Measurements from ENCODE around the gene NFATC3. TPM values are rescaled to one million over a fixed set of nuclear protein-coding genes. Genes with fewer than 3 reads are reported as not detected.
A peak's percentile ranks its signal among the peaks of the same experiment; 100 is the strongest.

The NFATC3 gene
- total RNA-seq, 2 donors from 2014 or later, result 24.5 to 45.0 TPM

- Histone ChIP-seq H3K9me3 (no peaks in the 10 kb centered on the region), H3K27me3 (no peaks in the 10 kb centered on the region), H3K36me3 (peaks cover 38% of the 10 kb centered on the region), H3K4me3 (no peak overlapping the region), H3K27ac (peak overlapping the region in 1 of 2 donors; percentile 35), H3K4me1 (peaks cover 0 to 65% of the 10 kb centered on the region in 2 donors)
- no peak for DNase-seq (ENCODE audit: low spot score)
- TF ChIP-seq CTCF (IDR thresholded peaks at IDR 0.05), result no peak
Observed at GRCh38 chr16:68273459-68273858, 188.3 kb downstream of the NFATC3 start.

DNA sequence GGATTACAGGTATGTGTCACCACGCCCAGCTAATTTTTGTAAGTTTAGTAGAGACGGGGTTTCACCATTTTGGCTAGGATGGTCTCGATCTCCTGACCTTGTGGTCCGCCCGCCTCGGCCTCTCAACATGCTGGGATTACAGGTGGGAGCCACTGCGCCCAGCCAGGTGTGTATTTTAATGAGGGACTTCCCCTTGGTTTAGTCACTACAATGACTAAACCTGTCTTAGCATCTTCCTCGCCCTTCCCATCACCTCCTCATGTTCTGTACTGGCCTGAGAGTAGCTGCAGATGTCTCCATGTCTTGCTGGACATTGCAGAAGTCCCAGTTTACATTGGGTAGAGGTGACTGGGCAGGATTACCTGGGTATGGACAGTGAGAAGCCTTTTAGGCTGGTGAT lies 188.7 kb downstream of the NFATC3 start:
- Histone ChIP-seq H3K4me1 (peaks cover 0 to 61% of the 10 kb centered on the region in 2 donors), H3K27me3 (no peaks in the 10 kb centered on the region), H3K4me3 (no peak overlapping the region), H3K9me3 (no peaks in the 10 kb centered on the region), H3K27ac (peak overlapping the region in 1 of 2 donors; percentile 61), H3K36me3 (peaks cover 38% of the 10 kb centered on the region)
- no peak for TF ChIP-seq CTCF (IDR thresholded peaks at IDR 0.05)
- DNase-seq (ENCODE audit: low spot score), result no peak

DNA sequence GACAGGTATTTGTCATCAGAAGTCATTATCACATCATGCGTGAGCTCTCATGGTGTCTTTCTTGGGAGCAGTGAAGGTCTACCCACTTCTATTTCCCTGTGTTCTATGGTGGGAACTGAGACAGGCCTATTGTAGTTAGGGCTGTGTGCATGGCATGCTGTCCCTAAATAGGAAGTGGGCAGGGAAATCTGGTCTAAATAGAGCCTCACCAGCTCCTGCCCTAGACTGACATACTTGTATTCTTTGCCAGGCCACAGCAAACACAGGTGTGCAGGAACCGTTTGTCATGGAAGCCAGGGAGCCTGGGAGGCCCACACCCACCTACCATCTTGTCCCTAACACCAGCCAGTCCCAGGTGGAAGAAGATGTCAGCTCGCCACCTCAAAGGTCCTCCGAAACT lies 189.3 kb downstream of the NFATC3 start:
- DNase-seq (ENCODE audit: low spot score), result no peak
- Histone ChIP-seq H3K9me3 (no peaks in the 10 kb centered on the region), H3K4me3 (no peak overlapping the region), H3K4me1 (peaks cover 0 to 55% of the 10 kb centered on the region in 2 donors), H3K36me3 (peaks cover 38% of the 10 kb centered on the region), H3K27me3 (no peaks in the 10 kb centered on the region), H3K27ac (peak overlapping the region in 1 of 2 donors; percentile 61)
- TF ChIP-seq CTCF (IDR thresholded peaks at IDR 0.05), result no peak

GRCh38 chr16:68275611-68276191 lies 190.5 kb downstream of the NFATC3 start:
- Histone ChIP-seq H3K4me3 (no peak overlapping the region), H3K36me3 (peaks cover 39% of the 10 kb centered on the region), H3K9me3 (no peaks in the 10 kb centered on the region), H3K27me3 (no peaks in the 10 kb centered on the region), H3K27ac (peak overlapping the region; percentile 61 to 66), H3K4me1 (peaks cover 0 to 44% of the 10 kb centered on the region in 2 donors)
- no peak for DNase-seq (ENCODE audit: low spot score)
- no peak for TF ChIP-seq CTCF (IDR thresholded peaks at IDR 0.05)

DNA sequence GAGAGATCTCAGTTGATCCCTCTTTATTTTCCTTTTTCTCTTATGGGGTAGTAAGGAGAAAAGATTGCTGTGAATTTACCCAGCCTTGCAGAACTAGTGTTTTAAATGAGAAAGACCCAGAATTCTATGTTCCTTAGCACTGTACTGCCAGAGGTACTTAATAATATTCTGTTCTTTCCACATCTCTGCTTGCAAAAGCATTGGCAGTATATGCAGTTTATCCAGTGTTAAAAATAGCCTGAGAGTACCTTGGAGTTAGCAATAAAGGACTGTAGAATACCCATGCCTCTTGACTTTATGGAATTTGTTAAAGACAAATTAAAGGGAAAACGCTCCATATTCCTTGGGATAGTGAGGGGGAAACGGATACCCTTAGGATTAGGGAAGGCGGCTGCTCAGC lies 191.1 kb downstream of the NFATC3 start:
- Histone ChIP-seq H3K36me3 (peaks cover 38% of the 10 kb centered on the region), H3K9me3 (no peaks in the 10 kb centered on the region), H3K27ac (peak overlapping the region; percentile 61 to 66), H3K27me3 (no peaks in the 10 kb centered on the region), H3K4me3 (no peak overlapping the region), H3K4me1 (peaks cover 0 to 42% of the 10 kb centered on the region in 2 donors)
- TF ChIP-seq CTCF (IDR thresholded peaks at IDR 0.05), result no peak
- DNase-seq (ENCODE audit: low spot score), result no peak

Small RNA genes within 50 kb of the gene (microRNA-seq; reads per million reads assigned to microRNA genes)
- 0 reads per million in 2 donors for gene MIR6773 (ENCODE audit: borderline number of aligned reads in 2 of 2, borderline replicate concordance in 1 of 2)

Other genes starting within 250 kb of the NFATC3 start
- 10 to 100 TPM; 42.5 to 59.4 TPM for gene THAP11, start 243.1 kb upstream of the NFATC3 start, total RNA-seq
- 100 to 1,000 TPM in 1 of 2 donors, 10 to 100 TPM in 1; 44.6 to 132 TPM for gene NUTF2, start 238.4 kb upstream of the NFATC3 start, total RNA-seq
- 10 to 100 TPM in 1 of 2 donors, 1 to 10 TPM in 1; 8.7 to 19.1 TPM for gene CENPT, start 237.7 kb upstream of the NFATC3 start, total RNA-seq
- 10 to 100 TPM; 21.2 to 39.5 TPM for gene EDC4, start 212.3 kb upstream of the NFATC3 start, total RNA-seq
- not detected for gene NRN1L, start 200.5 kb upstream of the NFATC3 start, total RNA-seq
- 10 to 100 TPM; 18.4 to 23.2 TPM for gene PSKH1, start 192.1 kb upstream of the NFATC3 start, total RNA-seq
- gene CTRL, start 153.5 kb upstream of the NFATC3 start, total RNA-seq, result under 1 TPM in 1 of 2 donors, not detected in 1; 0.59 TPM
- gene PSMB10, start 148.5 kb upstream of the NFATC3 start, total RNA-seq, result 10 to 100 TPM; 37.3 to 38.4 TPM
- 10 to 100 TPM in 1 of 2 donors, 1 to 10 TPM in 1; 2.9 to 11.8 TPM for gene LCAT, start 141.2 kb upstream of the NFATC3 start, total RNA-seq
- 10 to 100 TPM; 39.5 to 85.9 TPM for gene SLC12A4, start 116.7 kb upstream of the NFATC3 start, total RNA-seq
- not detected for gene DPEP3, start 104.9 kb upstream of the NFATC3 start, total RNA-seq
- 1 to 10 TPM in 1 of 2 donors, under 1 TPM in 1; 0.85 to 1.6 TPM for gene DPEP2, start 85.9 kb upstream of the NFATC3 start, total RNA-seq
- not detected for gene DPEP2NB, start 69.5 kb upstream of the NFATC3 start, total RNA-seq
- gene DDX28, start 62.1 kb upstream of the NFATC3 start, total RNA-seq, result 1 to 10 TPM; 4.3 to 4.8 TPM
- 1 to 10 TPM; 4.5 to 4.9 TPM for gene DUS2, start 62.1 kb upstream of the NFATC3 start, total RNA-seq
- gene ESRP2, start 150.8 kb downstream of the NFATC3 start, total RNA-seq, result 1 to 10 TPM in 1 of 2 donors, under 1 TPM in 1; 0.59 to 1.2 TPM
- gene PLA2G15, start 160.0 kb downstream of the NFATC3 start, total RNA-seq, result 10 to 100 TPM; 28.3 to 29.1 TPM
- gene SLC7A6, start 179.2 kb downstream of the NFATC3 start, total RNA-seq, result 10 to 100 TPM; 28.9 to 51.0 TPM
- 1 to 10 TPM; 6.8 to 8.6 TPM for gene SLC7A6OS, start 225.6 kb downstream of the NFATC3 start, total RNA-seq
- gene PRMT7, start 225.6 kb downstream of the NFATC3 start, total RNA-seq, result 10 to 100 TPM; 24.5 to 35.7 TPM